Left renal pelvis (tissue), 4 donors: Measurements from ENCODE around the gene SNN. TPM values are rescaled to one million over a fixed set of nuclear protein-coding genes. Genes with fewer than 3 reads are reported as not detected.

ENCODE experiments used
- DNase-seq, 4 donors: peaks; one replicate each; pipeline ENCODE4 v3.0.0-alpha.2; 2013; ENCODE audit warnings: low read depth in 4 of 4, low spot score in 3 of 4
- polyA plus RNA-seq, 4 donors: library from polyadenylated mRNA; unstranded; fragments of 120-200 nt; gene quantifications; one replicate each; pipeline ENCODE4 v1.2.1, GENCODE V29; 2013; ENCODE audit not compliant: insufficient read length in 4 of 4

Gene SNN
- polyA plus RNA-seq, 4 donors, result 32.8 to 36.5 (median 33.9) TPM

- no peak for DNase-seq
These were observed 33.9 kb upstream of the SNN start for GRCh38 chr16:11634312-11634711.

GRCh38 chr16:11635113-11635652, 33.1 kb upstream of the SNN start:
- no peak for DNase-seq

GRCh38 chr16:11635679-11636171, 32.5 kb upstream of the SNN start:
- DNase-seq, result no peak

- DNase-seq, result peak in 1 of 4 donors; percentile 63
These were observed 32.0 kb upstream of the SNN start for GRCh38 chr16:11636172-11636721.

- no peak for DNase-seq
These were observed 30.9 kb upstream of the SNN start for GRCh38 chr16:11637320-11637719.

GRCh38 chr16:11638140-11638539, 30.1 kb upstream of the SNN start:
- no peak for DNase-seq

GRCh38 chr16:11639008-11639562, 29.2 kb upstream of the SNN start:
- no peak for DNase-seq

- DNase-seq, result no peak
These were observed 28.0 kb upstream of the SNN start for GRCh38 chr16:11639925-11640899.

- DNase-seq, result no peak
These were observed 27.1 kb upstream of the SNN start for GRCh38 chr16:11640987-11641817.

- no peak for DNase-seq
These were observed 25.5 kb upstream of the SNN start for GRCh38 chr16:11642765-11643116.

GRCh38 chr16:11649276-11649675, 19.0 kb upstream of the SNN start:
- no peak for DNase-seq

GRCh38 chr16:11650641-11651591, 17.3 kb upstream of the SNN start:
- no peak for DNase-seq

- no peak for DNase-seq
These were observed 16.5 kb upstream of the SNN start for GRCh38 chr16:11651796-11652195.

- no peak for DNase-seq
These were observed 12.6 kb upstream of the SNN start for GRCh38 chr16:11655655-11656054.

- no peak for DNase-seq
These were observed 10.7 kb upstream of the SNN start for GRCh38 chr16:11657556-11657955.

GRCh38 chr16:11658896-11659708, 9.2 kb upstream of the SNN start:
- DNase-seq, result no peak

GRCh38 chr16:11660565-11660964, 7.7 kb upstream of the SNN start:
- DNase-seq, result no peak

GRCh38 chr16:11662582-11662981, 5.7 kb upstream of the SNN start:
- no peak for DNase-seq

GRCh38 chr16:11665071-11665491, 3.2 kb upstream of the SNN start:
- DNase-seq, result no peak
